ENCODE measurements around the gene AGO1.
"Not testable (repeated sequence)": the region's sequence is repeated elsewhere in the genome, so short reads cannot be mapped to it uniquely, and the experiment has no call there.

AGO1 gene

DNA sequence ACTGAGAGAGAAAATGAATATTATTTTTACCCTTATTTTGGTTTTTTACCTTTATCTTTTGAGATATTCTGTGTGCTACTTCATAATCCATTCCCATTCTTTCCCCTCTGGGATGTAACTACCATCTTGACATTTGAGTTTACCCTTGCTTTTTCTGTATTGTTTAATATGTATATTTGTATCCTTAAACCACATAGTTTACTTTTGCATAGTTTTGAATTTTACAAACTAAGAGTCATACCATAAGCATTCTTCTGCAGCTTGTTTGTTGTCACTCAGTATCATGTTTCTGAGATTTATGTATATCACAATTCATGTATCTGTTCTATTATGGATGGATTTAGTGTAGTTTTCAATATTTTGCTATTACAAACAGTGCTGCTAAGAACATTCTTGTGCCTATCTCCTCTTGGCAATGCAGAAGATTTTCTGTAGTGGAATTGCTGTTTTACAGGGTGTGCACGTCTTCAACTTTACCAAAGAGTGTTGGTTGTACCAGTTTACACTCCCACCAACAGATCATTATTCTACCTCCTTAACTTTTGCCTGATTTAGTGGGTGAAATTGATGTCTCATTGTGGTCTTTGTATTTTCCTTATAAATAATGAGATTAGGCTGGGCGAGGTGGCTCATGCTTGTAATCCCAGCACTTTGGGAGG lies 12.2 kb upstream of the AGO1 start:
- no peak for TF ChIP-seq CTCF (IDR thresholded peaks at IDR 0.05; ENCODE audit: low read depth, low read length)
- DNase-seq (ENCODE audit: extremely low read depth, low read depth), result no peak

GRCh38 chr1:35873243-35873750 lies 9.7 kb upstream of the AGO1 start:
- no peak for DNase-seq (ENCODE audit: extremely low read depth, low read depth)
- no peak for TF ChIP-seq CTCF (IDR thresholded peaks at IDR 0.05; ENCODE audit: low read depth, low read length)

DNA sequence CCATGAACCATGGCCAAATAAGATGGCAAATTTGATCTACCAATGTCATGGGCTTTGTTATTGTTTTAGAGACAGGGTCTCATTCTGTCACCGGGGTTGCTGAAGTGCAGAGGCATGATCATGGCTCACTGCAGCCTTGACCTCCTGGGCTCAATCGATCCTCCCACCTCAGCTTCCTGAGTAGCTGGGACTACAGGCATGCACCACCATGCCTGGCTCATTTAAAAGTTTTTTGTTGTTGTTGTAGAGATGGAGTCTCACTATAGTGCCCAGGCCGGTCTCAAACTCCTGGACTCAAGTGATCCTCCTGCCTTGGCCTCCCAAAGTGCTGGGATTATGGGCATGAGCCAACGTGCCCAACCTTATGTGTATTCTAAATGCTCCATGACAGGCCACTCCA lies 8.9 kb upstream of the AGO1 start:
- not testable (repeated sequence) for DNase-seq (ENCODE audit: extremely low read depth, low read depth)

DNA sequence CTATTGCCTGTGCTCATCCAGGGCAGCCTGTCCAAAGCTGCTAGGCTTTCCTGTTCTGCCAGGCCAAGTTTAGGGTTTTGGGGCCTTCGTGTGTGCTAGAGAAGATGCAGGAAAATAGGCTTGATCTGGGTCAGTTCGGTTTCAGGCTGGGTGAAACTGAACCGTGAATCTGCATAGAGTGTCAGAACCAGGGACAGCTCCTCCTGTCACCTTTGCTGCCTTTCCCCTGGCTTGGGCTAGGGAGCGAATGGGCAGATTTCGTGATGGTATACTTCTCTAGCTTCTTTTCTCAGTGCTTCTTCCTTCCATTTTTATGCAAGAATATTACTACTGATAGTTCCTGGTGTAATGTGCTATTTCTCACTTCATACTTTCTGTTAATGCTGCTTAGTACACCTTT lies 6.0 kb upstream of the AGO1 start:
- no peak for TF ChIP-seq CTCF (IDR thresholded peaks at IDR 0.05; ENCODE audit: low read depth, low read length)
- DNase-seq (ENCODE audit: extremely low read depth, low read depth), result no peak

GRCh38 chr1:35881850-35882273 lies 1.1 kb upstream of the AGO1 start:
- no peak for TF ChIP-seq CTCF (IDR thresholded peaks at IDR 0.05; ENCODE audit: low read depth, low read length)
- DNase-seq (ENCODE audit: extremely low read depth, low read depth), result no peak

- DNase-seq (ENCODE audit: extremely low read depth, low read depth), result no peak
- no peak for TF ChIP-seq CTCF (IDR thresholded peaks at IDR 0.05; ENCODE audit: low read depth, low read length)
These were observed 444 bp upstream of the AGO1 start for GRCh38 chr1:35882586-35882944.

DNA sequence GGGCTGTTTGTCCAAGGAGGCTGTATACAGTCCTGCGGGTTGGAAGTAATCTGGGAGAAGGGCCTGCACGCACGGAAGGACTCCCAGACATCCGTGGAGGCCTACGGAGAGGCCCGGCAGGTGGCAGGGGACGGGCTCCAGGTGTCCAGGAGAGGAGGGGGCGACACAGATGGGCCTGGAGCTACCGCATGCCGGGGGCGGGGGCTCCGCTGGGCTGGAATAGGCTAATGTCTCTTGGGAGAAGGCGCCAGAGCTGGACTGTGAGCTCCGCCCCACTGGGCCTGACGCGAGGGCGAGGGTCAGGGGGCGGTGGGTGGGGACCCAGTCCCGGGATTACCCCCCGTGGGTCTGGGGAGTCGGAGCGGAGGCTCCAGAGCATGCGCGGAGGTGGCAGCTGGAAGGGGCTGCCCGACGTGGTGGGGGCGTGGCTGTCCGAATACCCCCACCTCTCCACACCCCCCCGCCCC lies 659 bp downstream of the AGO1 start:
- no peak for TF ChIP-seq CTCF (IDR thresholded peaks at IDR 0.05; ENCODE audit: low read depth, low read length)
- no peak for DNase-seq (ENCODE audit: extremely low read depth, low read depth)

DNA sequence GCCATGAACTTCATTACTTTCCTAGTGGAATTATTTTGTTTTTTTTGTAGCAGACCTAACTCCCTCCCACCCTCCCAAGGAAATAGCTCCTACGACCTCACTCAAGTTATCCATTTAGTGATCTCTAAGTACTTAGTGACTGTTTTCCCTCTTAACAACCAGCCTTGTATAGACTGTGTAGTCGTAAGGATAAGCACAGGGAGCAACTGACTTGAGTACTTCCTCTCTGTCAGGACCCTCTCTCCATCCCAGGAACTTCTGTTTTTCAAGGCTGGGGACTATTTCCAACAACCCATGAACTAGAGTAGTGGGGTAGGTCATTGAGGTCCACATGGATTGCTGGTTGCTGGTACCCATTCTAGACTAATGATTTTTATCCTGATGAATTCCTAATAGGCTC lies 1.9 kb downstream of the AGO1 start:
- TF ChIP-seq CTCF (IDR thresholded peaks at IDR 0.05; ENCODE audit: low read depth, low read length), result no peak
- DNase-seq (ENCODE audit: extremely low read depth, low read depth), result no peak

Measured in AG09319 (cell line).